GM19463 (cell line): ENCODE results near the gene SIRT2.
A peak's percentile ranks its signal among the peaks of the same experiment; 100 is the strongest.
"Not testable (repeated sequence)": the region's sequence is repeated elsewhere in the genome, so short reads cannot be mapped to it uniquely, and the experiment has no call there.

Experiments
- ATAC-seq: cut with Tn5 transposase; IDR thresholded peaks from one replicate; pipeline ENCODE4 v1.9.1; 2021; ENCODE audit warnings: mild to moderate bottlenecking, moderate library complexity; ENCODE audit not compliant: unreplicated experiment

SIRT2 gene

GRCh38 chr19:38899447-38900201 lies at the start of gene SIRT2, which contains the start of gene NFKBIB:
SIRT2 (minus strand) TSS chr19:38899618; CDS start chr19:38899521, 97 bp downstream.
NFKBIB (plus strand) TSS chr19:38899969; CDS start chr19:38900033, 64 bp downstream.
- peak; percentile 90 for ATAC-seq

- ATAC-seq, result no peak
Measured at GRCh38 chr19:38946229-38947010, 47.0 kb upstream of the SIRT2 start.

DNA sequence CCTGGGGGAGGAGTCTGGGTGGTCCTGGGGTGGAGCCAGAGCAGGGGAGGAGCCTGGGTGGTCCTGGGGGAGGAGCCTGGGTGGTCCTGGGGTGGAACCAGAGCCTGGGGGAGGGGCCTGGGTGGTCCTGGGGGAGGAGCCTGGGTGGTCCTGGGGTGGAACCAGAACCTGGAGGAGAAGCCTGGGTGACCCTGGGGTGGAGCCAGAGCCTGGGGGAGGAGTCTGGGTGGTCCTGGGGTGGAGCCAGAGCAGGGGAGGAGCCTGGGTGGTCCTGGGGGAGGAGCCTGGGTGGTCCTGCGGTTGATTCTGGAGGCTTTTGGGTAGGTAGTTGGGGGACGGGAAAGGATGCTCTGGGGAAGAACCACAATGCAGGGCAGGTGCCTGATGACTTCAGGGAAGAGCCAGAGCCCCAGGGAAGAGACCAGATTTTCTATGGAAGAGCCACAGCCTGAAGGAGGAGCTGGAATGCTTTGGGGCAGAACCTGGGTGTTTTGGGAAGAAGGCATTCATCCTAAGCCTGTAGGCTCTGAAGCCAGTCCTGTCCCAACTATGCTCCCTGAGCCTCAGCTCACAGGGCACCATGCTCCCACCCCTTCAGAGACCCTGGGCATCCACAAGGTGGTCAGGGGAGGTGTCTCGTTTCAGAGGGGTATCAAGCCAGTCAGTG lies 46.3 kb upstream of the SIRT2 start:
- no peak for ATAC-seq

- ATAC-seq, result no peak
Measured at GRCh38 chr19:38944981-38945506, 45.6 kb upstream of the SIRT2 start.

GRCh38 chr19:38942471-38943181 lies 43.2 kb upstream of the SIRT2 start:
- ATAC-seq, result no peak

DNA sequence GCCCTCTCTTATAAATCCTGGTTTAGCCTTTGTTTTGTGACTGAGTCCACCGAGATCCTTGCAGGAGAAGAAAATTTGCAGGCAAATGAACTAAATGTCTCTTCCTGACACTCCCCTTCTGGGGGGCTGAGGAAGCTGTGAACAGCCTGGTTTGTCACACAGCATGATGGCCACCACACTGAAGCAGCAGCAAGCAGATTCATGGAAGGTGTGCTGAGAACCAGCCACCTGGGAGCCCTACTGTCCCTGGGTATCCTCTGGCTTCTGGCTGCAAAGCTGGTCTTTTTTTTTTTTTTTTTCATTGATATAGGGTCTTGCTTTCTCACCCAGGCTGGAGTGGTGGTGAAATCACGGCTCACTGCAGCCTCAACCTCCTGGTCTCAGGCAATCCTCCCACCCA lies 42.6 kb upstream of the SIRT2 start:
- ATAC-seq, result no peak

DNA sequence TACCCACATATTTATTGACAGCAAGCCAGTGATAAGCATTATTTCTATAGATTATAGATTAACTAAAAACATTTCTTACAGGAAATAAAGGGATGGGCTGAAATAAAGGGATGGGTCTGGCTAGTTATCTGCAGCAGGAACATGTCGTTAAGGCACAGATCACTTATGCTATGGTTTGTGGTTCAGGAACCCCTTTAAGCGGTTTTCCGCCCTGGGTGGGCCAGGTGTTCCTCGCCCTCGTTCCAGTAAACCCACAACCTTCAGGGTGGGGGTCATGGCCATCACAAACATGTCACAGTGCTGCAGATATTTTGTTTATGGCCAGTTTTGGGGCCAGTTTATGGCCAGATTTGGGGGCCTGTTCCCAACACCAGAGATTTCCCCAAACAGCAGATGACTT lies 42.0 kb upstream of the SIRT2 start:
- not testable (repeated sequence) for ATAC-seq

DNA sequence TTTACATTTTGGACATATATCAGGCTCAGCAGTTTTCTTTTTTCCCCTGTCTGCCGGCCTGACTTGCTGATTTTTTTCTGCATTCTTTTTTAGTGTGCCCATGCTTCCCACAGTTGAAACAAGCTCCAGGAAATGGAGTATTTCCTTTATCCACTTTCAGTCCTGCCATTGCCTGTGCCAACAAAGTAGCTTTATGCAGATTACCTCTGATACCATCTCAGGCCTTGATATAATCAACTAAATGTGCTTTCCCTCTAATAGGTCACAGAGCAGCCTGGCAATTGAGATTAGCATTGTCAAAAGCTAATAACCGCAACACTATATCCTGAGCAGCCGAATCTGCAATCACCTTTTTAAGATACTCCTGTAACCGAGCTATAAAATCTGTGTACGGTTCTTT lies 40.5 kb upstream of the SIRT2 start:
- ATAC-seq, result no peak

DNA sequence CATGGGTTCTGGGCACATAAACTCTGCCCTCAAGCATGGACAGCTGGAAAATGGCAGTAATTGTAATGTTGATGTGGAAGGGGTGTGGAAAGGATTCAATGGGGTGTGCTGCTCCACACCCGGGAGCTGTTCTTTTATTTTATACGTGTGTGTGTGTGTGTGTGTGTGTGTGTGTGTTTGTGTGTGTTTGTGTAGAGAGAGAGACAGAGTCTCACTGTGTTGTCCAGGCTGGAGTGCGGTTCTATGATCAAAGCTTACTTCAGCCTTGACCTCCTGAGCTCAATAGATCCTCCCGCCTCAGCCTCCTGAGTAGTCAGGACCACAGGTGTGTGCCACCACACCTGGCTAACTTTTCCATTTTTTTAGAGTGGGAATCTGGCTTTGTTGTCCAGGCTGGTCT lies 34.1 kb upstream of the SIRT2 start:
- no peak for ATAC-seq

GRCh38 chr19:38932425-38933179 lies 33.2 kb upstream of the SIRT2 start:
- no peak for ATAC-seq

- ATAC-seq, result no peak
Measured at GRCh38 chr19:38931521-38931793, 32.0 kb upstream of the SIRT2 start.

DNA sequence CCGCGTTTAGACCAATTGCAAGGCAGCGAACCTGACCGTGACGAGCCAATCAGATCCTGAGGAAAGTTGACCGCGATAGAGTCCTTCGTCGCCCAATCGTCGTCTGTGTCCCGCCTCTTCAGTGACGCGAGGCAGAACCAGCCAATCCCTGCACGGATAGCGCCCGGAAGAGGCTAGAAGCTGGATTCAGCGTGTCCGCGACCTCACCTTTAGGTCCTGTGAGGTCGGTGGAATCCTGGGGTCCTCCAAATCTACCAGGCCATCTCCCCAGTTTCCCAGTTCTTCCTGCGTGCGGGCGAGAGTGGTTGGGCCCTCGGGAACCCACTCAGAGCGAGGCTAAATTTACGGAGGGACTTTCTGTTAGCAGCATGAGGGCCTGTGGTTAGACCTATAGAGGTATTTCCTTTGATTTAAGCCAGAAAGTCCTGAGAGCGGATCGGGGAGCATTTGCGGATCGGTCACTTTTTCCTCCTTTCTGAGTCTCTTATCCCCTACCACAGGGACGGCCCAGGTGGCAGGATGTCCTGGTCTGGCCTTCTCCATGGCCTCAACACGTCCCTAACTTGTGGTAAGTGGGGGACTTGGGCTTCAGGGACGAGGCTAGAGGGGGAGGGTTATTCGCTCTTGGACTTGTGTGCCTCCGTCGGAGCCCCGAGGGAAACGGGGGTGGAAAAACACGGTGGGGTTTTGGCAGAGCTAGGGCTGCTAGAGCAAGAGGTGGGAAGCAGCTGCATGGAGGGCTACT lies 31.5 kb upstream of the SIRT2 start, which contains the start of gene MRPS12:
MRPS12 (plus strand) TSS at position 169 of the 745 bp plus-strand sequence; CDS start at position 520, 351 bp downstream.
- ATAC-seq, result peak; percentile 89

DNA sequence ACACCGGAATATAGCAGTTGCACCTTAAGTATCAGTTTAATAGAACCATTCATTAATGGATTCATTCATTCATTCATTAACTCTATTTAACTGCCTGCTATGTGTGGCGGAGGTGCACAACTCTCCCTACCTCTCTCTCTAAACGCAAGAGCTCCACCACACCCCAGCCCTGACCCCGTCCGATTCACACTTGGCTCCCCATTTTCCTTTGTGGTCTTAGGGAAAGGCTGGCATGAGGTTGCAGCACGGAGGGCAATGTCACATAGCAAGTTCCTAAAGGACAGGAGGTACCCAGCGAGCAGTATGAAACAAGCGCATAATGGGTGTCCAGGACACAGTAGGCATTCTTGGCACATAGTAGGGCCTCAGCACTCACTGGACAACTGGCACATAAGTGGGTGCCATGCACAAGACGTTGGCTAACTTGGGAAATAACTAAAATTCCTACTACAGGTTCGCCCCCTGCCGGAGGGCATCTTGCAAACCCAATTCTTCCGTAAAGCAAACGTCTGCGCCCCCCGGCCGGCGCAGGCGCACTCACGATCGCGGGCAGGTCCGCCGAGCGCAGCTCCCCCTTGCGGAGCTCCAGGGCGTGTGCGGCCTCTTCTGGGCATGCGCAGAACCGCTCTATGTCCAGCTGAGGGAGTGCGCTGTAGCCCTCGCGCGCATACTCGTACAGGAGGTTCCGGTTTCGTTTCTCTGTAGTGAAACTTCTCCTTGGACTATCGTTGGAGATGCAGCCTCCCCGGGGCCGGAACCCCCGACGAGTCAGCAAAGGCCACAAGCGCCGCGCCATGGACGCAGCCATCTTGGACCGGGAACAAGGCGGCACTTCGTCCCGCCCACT lies 30.7 kb upstream of the SIRT2 start, which contains the start of gene SARS2:
SARS2 (minus strand) TSS at position 835 of the 847 bp plus-strand sequence; CDS start at position 808, 27 bp downstream.
- ATAC-seq, result peak; percentile 65

GRCh38 chr19:38928391-38929001 lies 29.1 kb upstream of the SIRT2 start:
- no peak for ATAC-seq

- ATAC-seq, result no peak
Measured at GRCh38 chr19:38924388-38924787, 25.0 kb upstream of the SIRT2 start.

- ATAC-seq, result no peak
Measured at GRCh38 chr19:38922482-38922881, 23.1 kb upstream of the SIRT2 start.

GRCh38 chr19:38921420-38922274 lies 22.2 kb upstream of the SIRT2 start:
- no peak for ATAC-seq
